Type B pancreatic cell (in vitro differentiated cells): Measurements from ENCODE around the gene CAP2. TPM values are rescaled to one million over a fixed set of nuclear protein-coding genes. Genes with fewer than 3 reads are reported as not detected.
"Not testable (repeated sequence)": the region's sequence is repeated elsewhere in the genome, so short reads cannot be mapped to it uniquely, and the experiment has no call there.

Experiments used
- DNase-seq: peaks from one replicate; pipeline ENCODE4 v3.0.0; 2021; ENCODE audit warnings: mixed read lengths; ENCODE audit not compliant: unreplicated experiment; ENCODE audit errors: extremely low spot score
- H3K27ac Mint-ChIP-seq: 2 replicates; pipeline ENCODE4 v1.8.0; 2021; ENCODE audit warnings: mild to moderate bottlenecking, mixed read lengths
- H3K27me3 Mint-ChIP-seq: 2 replicates; pipeline ENCODE4 v1.8.0; 2021; ENCODE audit warnings: mixed read lengths
- H3K36me3 Mint-ChIP-seq: 2 replicates; pipeline ENCODE4 v1.8.0; 2021; ENCODE audit warnings: mixed read lengths
- H3K4me1 Mint-ChIP-seq: one replicate; pipeline ENCODE4 v1.8.0; 2021; ENCODE audit warnings: mixed read lengths; ENCODE audit not compliant: unreplicated experiment
- H3K4me3 Mint-ChIP-seq: 2 replicates; pipeline ENCODE4 v1.8.0; 2021; ENCODE audit warnings: mild to moderate bottlenecking, mixed read lengths
- H3K9me3 Mint-ChIP-seq: 2 replicates; pipeline ENCODE4 v1.8.0; 2021; ENCODE audit warnings: mixed read lengths
- total RNA-seq: library from RNA; stranded (reverse); gene quantifications from 2 replicates; pipeline ENCODE4 v1.2.1, GENCODE V29; 2021; ENCODE audit warnings: low replicate concordance
- TF ChIP-seq, protein P1 (sequence below): fragments of 200-600 bp; sonication (generic); conservative IDR thresholded peaks from 2 replicates; pipeline ENCODE4 v1.5.0; 2021; ENCODE audit warnings: antibody characterized with exemption, mild to moderate bottlenecking

CAP2 gene
- total RNA-seq, 1 donor from 2014 or later: 9.3 TPM

DNA sequence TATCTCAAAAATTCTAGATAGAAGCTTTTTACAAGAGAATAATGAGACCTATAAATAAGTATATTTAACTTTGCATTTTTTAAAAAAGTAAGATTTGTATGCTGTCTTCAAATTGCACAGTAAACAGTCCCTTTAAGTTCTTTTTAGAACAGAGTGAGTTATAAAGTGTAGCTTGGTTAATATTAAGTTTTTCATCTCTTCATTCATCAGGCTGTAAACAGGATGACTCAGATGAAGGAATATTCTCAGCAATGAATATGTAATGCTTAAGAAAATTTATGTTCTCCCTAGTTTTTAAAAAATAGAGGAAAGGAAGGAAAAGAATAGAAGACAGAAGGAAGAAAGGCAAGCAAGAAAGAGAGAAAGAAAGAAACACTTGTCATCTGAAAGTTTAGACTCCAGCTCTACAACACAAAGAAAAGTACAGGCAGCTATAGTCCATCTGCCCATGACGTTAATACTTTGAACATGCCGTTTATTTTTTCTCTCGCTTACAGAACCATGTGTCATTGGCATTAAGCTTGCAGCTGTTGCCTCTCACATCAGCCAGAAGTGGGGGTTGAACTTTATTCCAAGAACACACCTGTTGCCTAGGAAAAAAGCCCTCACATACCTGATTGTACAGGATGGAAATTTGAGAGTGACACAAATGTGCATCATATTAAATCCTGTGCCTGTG, 36.1 kb downstream of the CAP2 start:
- Mint-ChIP-seq H3K27ac (no peak overlapping the region), H3K4me1 (no peaks in the 10 kb centered on the region), H3K27me3 (no peaks in the 10 kb centered on the region), H3K4me3 (no peak overlapping the region), H3K9me3 (no peaks in the 10 kb centered on the region), H3K36me3 (peaks cover 15% of the 10 kb centered on the region)
- DNase-seq: no peak
- TF ChIP-seq, protein P1, sequence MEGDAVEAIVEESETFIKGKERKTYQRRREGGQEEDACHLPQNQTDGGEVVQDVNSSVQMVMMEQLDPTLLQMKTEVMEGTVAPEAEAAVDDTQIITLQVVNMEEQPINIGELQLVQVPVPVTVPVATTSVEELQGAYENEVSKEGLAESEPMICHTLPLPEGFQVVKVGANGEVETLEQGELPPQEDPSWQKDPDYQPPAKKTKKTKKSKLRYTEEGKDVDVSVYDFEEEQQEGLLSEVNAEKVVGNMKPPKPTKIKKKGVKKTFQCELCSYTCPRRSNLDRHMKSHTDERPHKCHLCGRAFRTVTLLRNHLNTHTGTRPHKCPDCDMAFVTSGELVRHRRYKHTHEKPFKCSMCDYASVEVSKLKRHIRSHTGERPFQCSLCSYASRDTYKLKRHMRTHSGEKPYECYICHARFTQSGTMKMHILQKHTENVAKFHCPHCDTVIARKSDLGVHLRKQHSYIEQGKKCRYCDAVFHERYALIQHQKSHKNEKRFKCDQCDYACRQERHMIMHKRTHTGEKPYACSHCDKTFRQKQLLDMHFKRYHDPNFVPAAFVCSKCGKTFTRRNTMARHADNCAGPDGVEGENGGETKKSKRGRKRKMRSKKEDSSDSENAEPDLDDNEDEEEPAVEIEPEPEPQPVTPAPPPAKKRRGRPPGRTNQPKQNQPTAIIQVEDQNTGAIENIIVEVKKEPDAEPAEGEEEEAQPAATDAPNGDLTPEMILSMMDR: no peak

DNA sequence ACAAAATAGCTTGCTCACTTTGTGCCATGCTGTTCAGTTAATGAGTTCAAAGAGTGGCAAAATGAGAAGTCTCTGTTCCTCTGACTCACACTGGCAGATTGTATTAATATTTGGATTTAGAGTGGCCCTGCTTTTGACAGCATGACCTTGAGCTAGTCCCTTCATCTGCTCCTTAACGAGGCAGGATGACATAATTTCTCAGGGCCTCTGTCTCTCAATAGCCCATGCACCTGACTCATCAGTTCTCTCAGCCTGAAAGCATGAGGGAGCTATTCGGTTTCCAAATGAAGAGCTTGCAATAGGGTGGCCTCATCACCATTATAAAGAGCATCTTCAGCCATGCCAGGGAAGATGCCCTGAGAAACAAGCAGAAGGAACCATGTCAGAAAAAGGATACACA, 38.2 kb downstream of the CAP2 start:
- Mint-ChIP-seq H3K36me3 (peaks cover 12% of the 10 kb centered on the region), H3K27me3 (no peaks in the 10 kb centered on the region), H3K27ac (no peak overlapping the region), H3K4me3 (no peak overlapping the region), H3K4me1 (no peaks in the 10 kb centered on the region), H3K9me3 (peaks cover 6% of the 10 kb centered on the region)
- TF ChIP-seq, protein P1: no peak
- no peak for DNase-seq

DNA sequence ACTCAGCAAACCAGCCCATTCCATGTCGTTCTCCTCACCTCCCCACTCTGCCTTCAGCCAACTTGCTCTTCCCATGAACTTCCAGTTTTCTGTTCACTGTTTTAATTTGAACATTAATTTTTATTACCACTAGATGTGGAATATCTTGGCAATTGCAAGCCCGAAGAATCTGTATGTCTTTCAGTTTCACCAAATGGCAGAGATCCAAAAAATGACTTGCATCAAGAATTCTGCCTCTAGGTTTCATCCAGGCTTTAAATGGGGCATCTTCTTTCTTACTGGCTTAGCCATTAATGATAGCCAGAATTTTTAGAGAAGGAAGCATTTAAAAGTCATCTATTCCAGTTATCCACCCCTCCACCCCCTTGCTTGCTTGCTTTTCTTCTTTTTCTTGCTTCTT, 39.0 kb downstream of the CAP2 start:
- no peak for DNase-seq
- Mint-ChIP-seq H3K27me3 (no peaks in the 10 kb centered on the region), H3K27ac (no peak overlapping the region), H3K4me1 (no peaks in the 10 kb centered on the region), H3K9me3 (peaks cover 9% of the 10 kb centered on the region), H3K4me3 (no peak overlapping the region), H3K36me3 (peaks cover 9% of the 10 kb centered on the region)
- TF ChIP-seq, protein P1: no peak

DNA sequence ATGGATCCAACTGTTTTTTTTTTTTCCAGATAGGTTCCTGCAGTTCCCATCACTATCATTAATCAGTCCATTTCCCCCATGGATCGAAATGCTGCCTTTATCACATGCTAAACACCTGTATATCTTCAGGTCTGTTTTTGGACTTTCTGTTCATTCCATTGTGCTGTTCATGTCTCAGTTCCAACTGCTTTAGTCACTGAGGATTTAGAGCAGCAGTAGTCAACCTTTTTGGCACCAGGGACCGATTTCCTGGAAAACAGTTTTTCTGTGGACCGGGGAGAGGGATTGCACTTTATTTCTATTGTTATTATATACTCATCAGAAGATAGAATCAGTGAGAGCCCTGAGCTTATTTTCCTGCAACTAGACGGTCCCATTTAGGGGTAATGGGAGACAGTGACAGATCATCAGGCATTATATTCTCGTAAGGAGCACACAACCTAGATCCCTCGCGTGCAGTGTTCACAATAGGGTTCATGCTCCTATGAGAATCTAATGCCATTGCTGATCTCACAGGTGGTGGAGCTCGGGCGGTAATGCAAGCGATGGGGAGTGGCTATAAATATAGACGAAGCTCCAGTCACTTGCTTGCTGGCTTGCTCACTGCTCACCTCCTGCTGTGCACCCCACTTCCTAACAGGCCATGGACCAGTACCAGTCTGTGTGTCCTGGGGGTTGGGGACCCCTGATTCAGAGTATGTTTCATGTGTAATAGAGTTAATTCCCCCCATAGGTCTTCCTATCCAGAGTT, 46.0 kb downstream of the CAP2 start:
- H3K36me3 Mint-ChIP-seq: peaks cover 8% of the 10 kb centered on the region
- H3K27ac Mint-ChIP-seq: no peak overlapping the region
- TF ChIP-seq, protein P1: no peak
- H3K9me3 Mint-ChIP-seq: peaks cover 10% of the 10 kb centered on the region
- DNase-seq: no peak
- no peak overlapping the region for H3K4me3 Mint-ChIP-seq
- H3K4me1 Mint-ChIP-seq: no peaks in the 10 kb centered on the region
- H3K27me3 Mint-ChIP-seq: no peaks in the 10 kb centered on the region

DNA sequence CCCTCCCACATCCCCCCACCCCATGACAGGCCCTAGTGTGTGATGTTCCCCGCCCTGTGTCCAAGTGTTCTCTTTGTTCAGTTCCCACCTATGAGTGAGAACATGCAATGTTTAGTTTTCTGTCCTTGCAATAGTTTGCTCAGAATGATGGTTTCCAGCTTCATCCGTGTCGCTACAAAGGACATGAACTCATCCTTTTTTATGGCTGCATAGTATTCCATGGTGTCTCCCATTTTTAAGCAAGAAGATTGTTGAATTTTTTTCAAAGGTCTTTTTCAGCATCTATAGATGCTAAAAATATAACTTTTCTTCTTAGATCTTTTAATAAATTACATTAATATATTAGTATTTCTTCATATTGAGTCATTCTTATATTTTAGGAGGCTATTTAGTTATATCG, 47.4 kb downstream of the CAP2 start:
- not testable (repeated sequence) for H3K4me1 Mint-ChIP-seq, H3K36me3 Mint-ChIP-seq, H3K9me3 Mint-ChIP-seq, H3K4me3 Mint-ChIP-seq, H3K27me3 Mint-ChIP-seq, H3K27ac Mint-ChIP-seq, DNase-seq

DNA sequence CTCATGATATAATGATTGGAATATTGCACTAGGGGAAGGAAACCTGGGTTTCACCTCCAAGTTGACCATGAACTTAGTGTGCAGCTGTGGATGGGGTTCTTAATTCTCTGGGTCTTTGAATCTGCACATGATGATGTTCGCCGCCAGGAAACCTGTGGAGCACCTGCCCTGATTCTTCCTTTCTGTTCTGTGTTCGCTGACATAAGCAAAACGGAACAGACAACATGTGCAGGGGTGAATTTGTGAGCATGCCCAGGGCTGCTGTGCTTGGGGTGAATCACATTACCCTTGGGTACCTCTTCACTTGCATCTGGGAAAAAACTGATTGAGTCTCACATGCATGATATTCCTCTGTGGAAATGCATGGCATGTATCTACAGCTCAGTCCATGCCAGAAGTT, 48.8 kb downstream of the CAP2 start:
- no peak overlapping the region for H3K27ac Mint-ChIP-seq
- peaks cover 7% of the 10 kb centered on the region for H3K36me3 Mint-ChIP-seq
- H3K4me1 Mint-ChIP-seq: no peaks in the 10 kb centered on the region
- TF ChIP-seq, protein P1: no peak
- H3K4me3 Mint-ChIP-seq: no peak overlapping the region
- H3K27me3 Mint-ChIP-seq: no peaks in the 10 kb centered on the region
- DNase-seq: no peak
- peaks cover 3% of the 10 kb centered on the region for H3K9me3 Mint-ChIP-seq
